ENCODE results near the gene NYAP1. TPM values are rescaled to one million over a fixed set of nuclear protein-coding genes. Genes with fewer than 3 reads are reported as not detected.
"Not testable (repeated sequence)": the region's sequence is repeated elsewhere in the genome, so short reads cannot be mapped to it uniquely, and the experiment has no call there.

NYAP1 gene
- total and polyA plus RNA-seq, 8 donors, result 0.50 to 5.2 (median 3.0) TPM

- H3K9me3 ChIP-seq, result no peaks in the 10 kb centered on the region
- no peaks in the 10 kb centered on the region for H3K27me3 ChIP-seq
- no peak overlapping the region for H3K4me3 ChIP-seq
- ATAC-seq (no peak), DNase-seq (no peak)
- H3K27ac ChIP-seq, result no peak overlapping the region
- no peaks in the 10 kb centered on the region for H3K36me3 ChIP-seq
- intact Hi-C loops (cut with DNase I), result no loop called here
- H3K4me1 ChIP-seq, result no peaks in the 10 kb centered on the region
- TF ChIP-seq CTCF (IDR thresholded peaks at IDR 0.05), result no peak
Measured at GRCh38 chr7:100532165-100533022, 48.7 kb downstream of the NYAP1 start.

GRCh38 chr7:100535982-100536381, 52.3 kb downstream of the NYAP1 start:
- H3K36me3 ChIP-seq; DNase-seq; H3K4me3 ChIP-seq; H3K27me3 ChIP-seq; intact Hi-C loops (cut with DNase I); H3K27ac ChIP-seq; ATAC-seq; H3K9me3 ChIP-seq: not testable (repeated sequence)
- H3K4me1 ChIP-seq, result peaks cover 0 to 22% of the 10 kb centered on the region in 2 donors

GRCh38 chr7:100536695-100537094, 53.0 kb downstream of the NYAP1 start:
- H3K4me3 ChIP-seq, result not testable (repeated sequence)

GRCh38 chr7:100538348-100538653, 54.6 kb downstream of the NYAP1 start:
- intact Hi-C loops (cut with DNase I), result no loop called here
- peak overlapping the region in 1 of 2 donors; percentile 49 for H3K27ac ChIP-seq
- peaks cover 0 to 28% of the 10 kb centered on the region in 2 donors for H3K4me1 ChIP-seq
- DNase-seq, result no peak
- no peaks in the 10 kb centered on the region for H3K9me3 ChIP-seq
- no peaks in the 10 kb centered on the region for H3K36me3 ChIP-seq
- ATAC-seq, result no peak
- H3K4me3 ChIP-seq, result peak overlapping the region in 1 of 2 donors; percentile 89
- no peak for TF ChIP-seq CTCF (IDR thresholded peaks at IDR 0.05)
- no peaks in the 10 kb centered on the region for H3K27me3 ChIP-seq

More at GRCh38 chr7:100536695-100537094, 53.0 kb downstream of the NYAP1 start:
- H3K9me3 ChIP-seq; H3K27ac ChIP-seq; intact Hi-C loops (cut with DNase I); DNase-seq; H3K36me3 ChIP-seq; H3K27me3 ChIP-seq; ATAC-seq: not testable (repeated sequence)
- peaks cover 0 to 27% of the 10 kb centered on the region in 2 donors for H3K4me1 ChIP-seq

DNA sequence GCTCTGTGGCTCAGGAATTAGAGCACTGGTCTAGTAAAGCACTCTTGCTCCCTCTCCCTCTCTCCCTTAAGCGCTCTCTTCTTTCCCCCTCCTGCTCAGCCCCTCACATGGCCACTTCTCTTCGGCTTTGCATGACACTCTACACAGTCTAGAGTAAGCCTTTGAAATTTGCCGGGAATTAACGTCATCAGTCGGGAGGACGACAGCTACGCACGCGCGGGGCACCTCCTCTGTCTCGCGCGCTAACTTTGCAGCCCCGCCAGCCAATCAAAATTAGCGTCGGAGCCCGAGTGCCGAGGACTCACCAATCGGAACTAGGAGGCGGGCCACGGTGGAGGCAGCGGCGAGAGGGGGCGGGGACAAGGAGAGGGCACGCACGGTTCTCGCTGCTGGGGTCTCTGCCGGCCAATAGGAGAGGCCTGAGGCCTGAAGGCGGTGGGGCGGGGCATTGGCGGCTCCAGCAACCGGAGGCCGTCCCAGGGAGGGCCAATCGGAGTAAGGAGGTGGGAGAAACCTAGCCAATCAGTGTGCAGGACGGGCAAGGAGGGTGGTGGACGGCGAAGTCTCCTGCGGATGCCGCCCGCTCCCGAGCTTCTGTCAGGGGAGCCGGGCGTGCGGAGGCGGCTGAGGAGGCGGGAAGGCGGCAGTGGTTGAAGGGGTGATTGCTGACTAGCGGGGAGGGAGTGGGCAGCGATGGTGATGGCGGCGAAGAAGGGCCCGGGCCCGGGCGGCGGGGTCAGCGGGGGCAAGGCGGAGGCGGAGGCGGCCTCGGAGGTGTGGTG, 55.1 kb downstream of the NYAP1 start, which contains the start of gene AGFG2:
Gene AGFG2, plus strand, starts transcription at position 550 of the 782 bp plus-strand sequence. Its CDS starts 144 bp downstream, at position 694.
- ATAC-seq, result peak; percentile 98
- TF ChIP-seq CTCF (IDR thresholded peaks at IDR 0.05), result no peak
- intact Hi-C loops (cut with DNase I), result no loop called here
- Histone ChIP-seq H3K4me1 (peaks cover 0 to 34% of the 10 kb centered on the region in 2 donors), H3K27me3 (no peaks in the 10 kb centered on the region), H3K36me3 (no peaks in the 10 kb centered on the region), H3K27ac (peak within 1 kb of the TSS; percentile 37 to 75), H3K4me3 (peak within 1 kb of the TSS; percentile 55 to 89), H3K9me3 (no peaks in the 10 kb centered on the region)
- peak; percentile 99 to 100 (median 100) for DNase-seq

GRCh38 chr7:100539436-100540006, 55.8 kb downstream of the NYAP1 start:
- Histone ChIP-seq H3K27ac (peak overlapping the region; percentile 37 to 75), H3K27me3 (no peaks in the 10 kb centered on the region), H3K9me3 (no peaks in the 10 kb centered on the region), H3K4me3 (peak overlapping the region; percentile 55 to 89), H3K36me3 (no peaks in the 10 kb centered on the region), H3K4me1 (peaks cover 0 to 40% of the 10 kb centered on the region in 2 donors)
- intact Hi-C loops (cut with DNase I), result no loop called here
- no peak for TF ChIP-seq CTCF (IDR thresholded peaks at IDR 0.05)
- DNase-seq (no peak), ATAC-seq (no peak)
